Measurements from ENCODE around the gene DNMT3A. TPM values are rescaled to one million over a fixed set of nuclear protein-coding genes. Genes with fewer than 3 reads are reported as not detected.

DNMT3A gene
- total and polyA plus RNA-seq, 2 donors (not counting 1 experiment from before 2014, with no cell fraction given), result 8.9 to 24.5 TPM

DNA sequence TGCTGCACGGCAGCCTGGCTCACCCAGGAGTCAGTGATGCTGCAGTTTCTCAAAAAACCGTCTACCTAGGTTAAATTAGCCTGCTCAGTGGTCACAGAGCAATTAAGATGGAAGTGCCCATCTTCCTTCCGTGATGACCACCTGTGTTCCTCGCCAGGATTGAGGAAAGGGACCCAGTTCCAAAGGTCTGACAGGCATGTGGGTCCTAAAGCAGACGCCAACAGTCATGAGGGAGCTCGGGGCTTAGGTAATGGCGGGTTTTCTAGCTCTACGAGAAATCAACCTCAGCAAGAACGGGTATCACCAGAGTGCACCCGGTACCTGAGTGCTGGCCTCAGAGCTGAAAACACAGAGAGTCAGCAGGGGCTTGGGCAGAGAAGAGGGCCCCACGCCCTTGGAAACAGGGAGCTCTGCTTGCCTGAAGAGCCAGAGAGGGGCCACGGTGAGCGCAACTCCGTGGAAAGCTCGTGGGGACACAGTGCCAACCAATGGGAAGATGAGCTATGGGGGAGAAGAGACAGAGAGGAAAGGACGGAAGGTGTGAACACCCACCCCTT lies 34.3 kb upstream of the DNMT3A start:
- ChIA-PET CTCF (interaction anchor here (0.7 to 4.3 kb wide), 26 partner anchors 11 to 210 kb away, joined by 3 to 109 read pairs (median 5); partner anchors contain the start of gene DNMT3A), POLR2A (interaction anchor here (1.4 to 2.6 kb wide), 3 partner anchors 14 to 100 kb away, joined by 4 to 28 read pairs (median 6); no protein-coding TSS in a partner anchor)
- Histone ChIP-seq H3K27me3 (replicated peaks in 1 of 4; ENCODE audit: control extremely low read depth in 1 of 4, control insufficient read depth in 3 of 4, insufficient read depth in 4 of 4, low read length in 3 of 4) (no peaks in the 10 kb centered on the region), H3K27ac (ENCODE audit: low read length in 2 of 2) (peak overlapping the region in 1 of 2 donors; percentile 12), H3K4me1 (ENCODE audit: control insufficient read depth in 2 of 2, insufficient read depth in 2 of 2, low read length in 2 of 2) (peaks cover 31 to 41% of the 10 kb centered on the region in 2 donors), H3K4me2 (replicated peaks; ENCODE audit: low read depth, low read length, poor library complexity, severe bottlenecking) (peak overlapping the region; percentile 77), H3K79me2 (ENCODE audit: control insufficient read depth, insufficient read depth, low read length) (peaks cover 5% of the 10 kb centered on the region), H2AFZ (ENCODE audit: insufficient read depth, low read depth, low read length, poor library complexity, severe bottlenecking) (peak overlapping the region; percentile 75), H3K9me3 (ENCODE audit: control extremely low read depth in 1 of 3, control insufficient read depth in 2 of 3, insufficient read depth in 1 of 3, low read length in 2 of 3) (peaks cover 0 to 7% (median 0%) of the 10 kb centered on the region in 3 donors), H3K36me3 (replicated peaks in 1 of 2; ENCODE audit: control extremely low read depth in 1 of 2, control insufficient read depth in 1 of 2, extremely low read depth in 1 of 2, insufficient read depth in 2 of 2, low read length in 1 of 2) (no peaks in the 10 kb centered on the region), H3K9ac (ENCODE audit: low read length) (peak overlapping the region; percentile 43), H3K4me3 (ENCODE audit: control extremely low read depth in 1 of 5, extremely low read depth in 1 of 5, insufficient read depth in 1 of 5, low read depth in 2 of 5, low read length in 4 of 5) (peak overlapping the region in 2 of 5 experiments; percentile 6 to 37), H4K20me1 (ENCODE audit: control insufficient read depth, insufficient read depth, low read length, poor library complexity, severe bottlenecking) (no peaks in the 10 kb centered on the region)
- no peak for TF ChIP-seq EZH2 (IDR thresholded peaks at IDR 0.05; ENCODE audit: borderline replicate concordance, insufficient read depth, low read depth, low read length, poor library complexity, severe bottlenecking)
- TF ChIP-seq, protein P1, sequence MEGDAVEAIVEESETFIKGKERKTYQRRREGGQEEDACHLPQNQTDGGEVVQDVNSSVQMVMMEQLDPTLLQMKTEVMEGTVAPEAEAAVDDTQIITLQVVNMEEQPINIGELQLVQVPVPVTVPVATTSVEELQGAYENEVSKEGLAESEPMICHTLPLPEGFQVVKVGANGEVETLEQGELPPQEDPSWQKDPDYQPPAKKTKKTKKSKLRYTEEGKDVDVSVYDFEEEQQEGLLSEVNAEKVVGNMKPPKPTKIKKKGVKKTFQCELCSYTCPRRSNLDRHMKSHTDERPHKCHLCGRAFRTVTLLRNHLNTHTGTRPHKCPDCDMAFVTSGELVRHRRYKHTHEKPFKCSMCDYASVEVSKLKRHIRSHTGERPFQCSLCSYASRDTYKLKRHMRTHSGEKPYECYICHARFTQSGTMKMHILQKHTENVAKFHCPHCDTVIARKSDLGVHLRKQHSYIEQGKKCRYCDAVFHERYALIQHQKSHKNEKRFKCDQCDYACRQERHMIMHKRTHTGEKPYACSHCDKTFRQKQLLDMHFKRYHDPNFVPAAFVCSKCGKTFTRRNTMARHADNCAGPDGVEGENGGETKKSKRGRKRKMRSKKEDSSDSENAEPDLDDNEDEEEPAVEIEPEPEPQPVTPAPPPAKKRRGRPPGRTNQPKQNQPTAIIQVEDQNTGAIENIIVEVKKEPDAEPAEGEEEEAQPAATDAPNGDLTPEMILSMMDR (IDR thresholded peaks at IDR 0.05), result no peak
- peaks cover 31% of the 10 kb centered on the region for H3K4me1 Mint-ChIP-seq
- no peak overlapping the region for H3K27ac Mint-ChIP-seq
- WGBS (ENCODE audit: insufficient coverage), result 89% methylated on average over 13 of the region's 16 CpGs
- H3K27me3 Mint-ChIP-seq, result no peaks in the 10 kb centered on the region
- no peaks in the 10 kb centered on the region for H3K9me3 Mint-ChIP-seq (ENCODE audit: insufficient read depth)
- peak overlapping the region; percentile 77 for H3K4me3 Mint-ChIP-seq
- ATAC-seq (ENCODE audit: low read depth), result no peak
- DNase-seq, result peak; percentile 17
- intact Hi-C loops (cut with micrococcal nuclease), result loop anchor here (1.0 to 2.0 kb wide), 2 partner anchors 35 to 146 kb away; no protein-coding TSS in a partner anchor

DNA sequence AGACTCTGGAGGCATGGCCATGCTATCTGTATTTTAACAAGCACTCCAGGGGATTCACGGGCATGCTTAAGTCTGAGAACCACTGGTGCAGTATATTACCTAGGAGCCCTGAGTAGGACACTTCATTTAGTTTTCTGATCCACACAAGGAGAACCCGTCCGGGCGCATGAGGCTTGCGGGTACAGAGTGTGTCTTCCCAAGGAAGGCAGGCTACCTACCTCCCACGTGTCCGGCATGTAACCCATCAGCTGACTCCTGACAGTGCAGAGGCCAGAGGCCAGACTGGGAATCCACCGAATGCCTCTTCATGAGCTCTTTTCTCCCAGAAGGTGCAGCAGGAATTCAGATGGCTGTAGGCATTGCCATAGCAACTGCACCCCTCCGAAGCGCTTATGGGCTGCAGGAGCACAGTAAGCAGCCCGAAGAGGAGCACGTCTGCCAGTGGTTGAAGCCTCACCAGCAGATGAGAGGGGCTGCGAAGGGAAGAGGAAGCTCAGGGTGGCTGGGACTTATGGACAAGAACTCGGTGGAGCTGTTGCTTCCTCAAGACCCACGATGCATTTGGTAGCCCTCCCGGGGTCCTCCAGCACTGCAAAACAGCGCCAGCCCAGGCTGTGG lies 33.8 kb upstream of the DNMT3A start:
- H3K4me3 Mint-ChIP-seq, result no peak overlapping the region
- intact Hi-C loops (cut with micrococcal nuclease), result no loop called here
- H3K27me3 ChIP-seq (replicated peaks in 1 of 4; ENCODE audit: control extremely low read depth in 1 of 4, control insufficient read depth in 3 of 4, insufficient read depth in 4 of 4, low read length in 3 of 4), result no peaks in the 10 kb centered on the region
- H3K4me1 ChIP-seq (ENCODE audit: control insufficient read depth in 2 of 2, insufficient read depth in 2 of 2, low read length in 2 of 2), result peaks cover 31 to 41% of the 10 kb centered on the region in 2 donors
- H3K4me1 Mint-ChIP-seq, result peaks cover 31% of the 10 kb centered on the region
- no peak overlapping the region for H3K27ac ChIP-seq (ENCODE audit: low read length in 2 of 2)
- 83% methylated on average over 17 of the region's 17 CpGs for WGBS (ENCODE audit: insufficient coverage)
- peaks cover 0 to 7% (median 0%) of the 10 kb centered on the region in 3 donors for H3K9me3 ChIP-seq (ENCODE audit: control extremely low read depth in 1 of 3, control insufficient read depth in 2 of 3, insufficient read depth in 1 of 3, low read length in 2 of 3)
- no peak overlapping the region for H2AFZ ChIP-seq (ENCODE audit: insufficient read depth, low read depth, low read length, poor library complexity, severe bottlenecking)
- H3K4me2 ChIP-seq (replicated peaks; ENCODE audit: low read depth, low read length, poor library complexity, severe bottlenecking), result no peak overlapping the region
- POLR2A ChIA-PET, result interaction anchor here (2.6 kb wide), 1 partner anchor 13 kb away, joined by 28 read pairs; no protein-coding TSS in a partner anchor
- ATAC-seq (ENCODE audit: low read depth), result no peak
- H3K4me3 ChIP-seq (ENCODE audit: control extremely low read depth in 1 of 5, extremely low read depth in 1 of 5, insufficient read depth in 1 of 5, low read depth in 2 of 5, low read length in 4 of 5), result no peak overlapping the region
- H4K20me1 ChIP-seq (ENCODE audit: control insufficient read depth, insufficient read depth, low read length, poor library complexity, severe bottlenecking), result no peaks in the 10 kb centered on the region
- no peaks in the 10 kb centered on the region for H3K9me3 Mint-ChIP-seq (ENCODE audit: insufficient read depth)
- no peaks in the 10 kb centered on the region for H3K36me3 ChIP-seq (replicated peaks in 1 of 2; ENCODE audit: control extremely low read depth in 1 of 2, control insufficient read depth in 1 of 2, extremely low read depth in 1 of 2, insufficient read depth in 2 of 2, low read length in 1 of 2)
- peaks cover 5% of the 10 kb centered on the region for H3K79me2 ChIP-seq (ENCODE audit: control insufficient read depth, insufficient read depth, low read length)
- TF ChIP-seq EZH2 (IDR thresholded peaks at IDR 0.05; ENCODE audit: borderline replicate concordance, insufficient read depth, low read depth, low read length, poor library complexity, severe bottlenecking), result no peak
- TF ChIP-seq, protein P1 (IDR thresholded peaks at IDR 0.05), result no peak
- H3K27me3 Mint-ChIP-seq, result no peaks in the 10 kb centered on the region
- DNase-seq, result no peak
- CTCF ChIA-PET, result interaction anchor here (0.7 to 4.3 kb wide), 19 partner anchors 11 to 209 kb away, joined by 3 to 109 read pairs (median 5); partner anchors contain the start of gene DNMT3A
- no peak overlapping the region for H3K9ac ChIP-seq (ENCODE audit: low read length)
- no peak overlapping the region for H3K27ac Mint-ChIP-seq

All from B cell (primary cell).